HEK293T (cell line): ENCODE measurements around the gene PPFIA2.
A peak's percentile ranks its signal among the peaks of the same experiment; 100 is the strongest.

ENCODE experiments used
- CTCF ChIA-PET: fragments of 350-600 bp; formaldehyde crosslinking; extraction: SDS; loops from one replicate; lab custom pipeline; 2021; ENCODE audit warnings: antibody characterized with exemption, inconsistent platforms; lab: Yijun Ruan, JAX
- POLR2A ChIA-PET: fragments of 350-600 bp; formaldehyde crosslinking; extraction: SDS; loops from one replicate; lab custom pipeline; 2020; ENCODE audit warnings: antibody characterized with exemption, inconsistent platforms; lab: Yijun Ruan, JAX
- DNase-seq: peaks from one replicate; pipeline ENCODE4 v3.0.0; 2012; ENCODE audit warnings: mixed read lengths; ENCODE audit errors: extremely low spot score
- ARNT ChIP-seq: fragments of 450-650 bp; IDR thresholded peaks from 2 replicates; pipeline ENCODE4 v1.6.1; 2017; ENCODE audit warnings: mild to moderate bottlenecking
- BHLHE40 ChIP-seq: fragments of 450-650 bp; IDR thresholded peaks from 2 replicates; pipeline ENCODE4 v1.6.1; 2016; ENCODE audit warnings: mild to moderate bottlenecking, moderate library complexity, borderline replicate concordance
- CTBP1 ChIP-seq: fragments of 450-650 bp; IDR thresholded peaks from 2 replicates; pipeline ENCODE4 v1.6.1; 2016; ENCODE audit warnings: borderline replicate concordance
- ELF4 ChIP-seq: fragments of 450-650 bp; IDR thresholded peaks from 2 replicates; pipeline ENCODE4 v1.6.1; 2017; ENCODE audit warnings: antibody characterized with exemption
- FOXA1 ChIP-seq: fragments of 450-650 bp; IDR thresholded peaks from 2 replicates; pipeline ENCODE4 v1.6.1; 2016; ENCODE audit warnings: mild to moderate bottlenecking
- FOXK2 ChIP-seq: fragments of 450-650 bp; IDR thresholded peaks from 2 replicates; pipeline ENCODE4 v1.6.1; 2016; ENCODE audit warnings: mild to moderate bottlenecking
- FOXM1 ChIP-seq: fragments of 450-650 bp; IDR thresholded peaks from 2 replicates; pipeline ENCODE4 v1.6.1; 2017; ENCODE audit warnings: mild to moderate bottlenecking, borderline replicate concordance
- HDGF ChIP-seq: fragments of 450-650 bp; IDR thresholded peaks from 2 replicates; pipeline ENCODE4 v1.6.1; 2017; ENCODE audit warnings: antibody characterized with exemption, borderline replicate concordance
- L3MBTL2 ChIP-seq: fragments of 450-650 bp; conservative IDR thresholded peaks from 2 replicates; pipeline ENCODE4 v1.6.1; 2016; ENCODE audit warnings: mild to moderate bottlenecking
- LEF1 ChIP-seq: fragments of 450-650 bp; IDR thresholded peaks from 2 replicates; pipeline ENCODE4 v1.6.1; 2017; ENCODE audit warnings: mild to moderate bottlenecking, borderline replicate concordance
- NFRKB ChIP-seq: fragments of 450-650 bp; IDR thresholded peaks from 2 replicates; pipeline ENCODE4 v1.6.1; 2016; ENCODE audit warnings: mild to moderate bottlenecking, moderate library complexity
- PKNOX1 ChIP-seq: fragments of 450-650 bp; IDR thresholded peaks from 2 replicates; pipeline ENCODE4 v1.6.1; 2016
- SP1 ChIP-seq: fragments of 450-650 bp; IDR thresholded peaks from 2 replicates; pipeline ENCODE4 v1.6.1; 2017
- SUZ12 ChIP-seq: fragments of 450-650 bp; IDR thresholded peaks from 2 replicates; pipeline ENCODE4 v1.6.1; 2016; ENCODE audit warnings: mild to moderate bottlenecking
- TARDBP ChIP-seq: fragments of 450-650 bp; IDR thresholded peaks from 2 replicates; pipeline ENCODE4 v1.6.1; 2016
- ZNF384 ChIP-seq: fragments of 450-650 bp; IDR thresholded peaks from 2 replicates; pipeline ENCODE4 v1.6.1; 2016

The PPFIA2 gene

GRCh38 chr12:81759190-81760051, at the start of gene PPFIA2:
TSS of gene PPFIA2 (minus strand) at chr12:81759350.
- DNase-seq = peak; percentile 38
- TF ChIP-seq L3MBTL2 (peak; percentile 31; the same call in 1 of the 2 replicates), NFRKB (no peak), HDGF (no peak)
- CTCF ChIA-PET = no interaction called here
- POLR2A ChIA-PET = no interaction called here

- CTCF ChIA-PET = no interaction called here
- DNase-seq = no peak
- TF ChIP-seq HDGF (no peak), TARDBP (no peak), L3MBTL2 (no peak), LEF1 (no peak)
- POLR2A ChIA-PET = no interaction called here
Observed at GRCh38 chr12:81800298-81801148, 41.4 kb upstream of the PPFIA2 start.

- TF ChIP-seq SP1 (no peak), CTBP1 (no peak), FOXA1 (no peak), LEF1 (no peak), ELF4 (no peak), TARDBP (no peak), ZNF384 (no peak), HDGF (no peak), FOXK2 (no peak), PKNOX1 (no peak), NFRKB (no peak), FOXM1 (no peak), L3MBTL2 (no peak), SUZ12 (no peak), ARNT (no peak), BHLHE40 (no peak)
- DNase-seq = no peak
- ChIA-PET POLR2A (no interaction called here), CTCF (no interaction called here)
Observed at GRCh38 chr12:81798294-81798693, 39.1 kb upstream of the PPFIA2 start.

- peak; percentile 19 for DNase-seq
- ChIA-PET CTCF (interaction anchor here (0.7 kb wide), 1 partner anchor 19 kb away, joined by 3 read pairs; no protein-coding TSS in a partner anchor), POLR2A (no interaction called here)
- no peak for TF ChIP-seq ZNF384
- TF ChIP-seq ELF4 = no peak
- TF ChIP-seq BHLHE40 = no peak
- TF ChIP-seq FOXA1 = no peak
- TF ChIP-seq SP1 = no peak
- no peak for TF ChIP-seq L3MBTL2
- TF ChIP-seq SUZ12 = no peak
- TF ChIP-seq LEF1 = no peak
- TF ChIP-seq ARNT = no peak
- TF ChIP-seq NFRKB = no peak
- no peak for TF ChIP-seq CTBP1
- no peak for TF ChIP-seq FOXM1
- TF ChIP-seq FOXK2 = no peak
- no peak for TF ChIP-seq PKNOX1
- TF ChIP-seq TARDBP = no peak
- TF ChIP-seq HDGF = no peak
Observed at GRCh38 chr12:81797100-81797499, 38.0 kb upstream of the PPFIA2 start.

GRCh38 chr12:81792666-81793065, 33.5 kb upstream of the PPFIA2 start:
- POLR2A ChIA-PET = no interaction called here

GRCh38 chr12:81779216-81779615, 20.1 kb upstream of the PPFIA2 start:
- TF ChIP-seq PKNOX1 (no peak), HDGF (no peak), L3MBTL2 (no peak), FOXK2 (no peak), ELF4 (no peak), CTBP1 (no peak), TARDBP (no peak), LEF1 (no peak), SP1 (no peak), FOXM1 (no peak), BHLHE40 (no peak), SUZ12 (no peak), NFRKB (no peak), ZNF384 (no peak), ARNT (no peak), FOXA1 (no peak)
- no peak for DNase-seq
- POLR2A ChIA-PET = no interaction called here
- CTCF ChIA-PET = no interaction called here

More at GRCh38 chr12:81792666-81793065, 33.5 kb upstream of the PPFIA2 start:
- CTCF ChIA-PET = no interaction called here
- no peak for DNase-seq
- no peak for TF ChIP-seq L3MBTL2
- TF ChIP-seq SP1 = no peak
- peak; percentile 45 for TF ChIP-seq PKNOX1
- TF ChIP-seq SUZ12 = no peak
- TF ChIP-seq BHLHE40 = no peak
